Measurements from ENCODE around the gene ADAP1. TPM values are rescaled to one million over a fixed set of nuclear protein-coding genes. Genes with fewer than 3 reads are reported as not detected.

Gene ADAP1
- total RNA-seq, 1 donor from 2014 or later = 26.9 TPM

DNA sequence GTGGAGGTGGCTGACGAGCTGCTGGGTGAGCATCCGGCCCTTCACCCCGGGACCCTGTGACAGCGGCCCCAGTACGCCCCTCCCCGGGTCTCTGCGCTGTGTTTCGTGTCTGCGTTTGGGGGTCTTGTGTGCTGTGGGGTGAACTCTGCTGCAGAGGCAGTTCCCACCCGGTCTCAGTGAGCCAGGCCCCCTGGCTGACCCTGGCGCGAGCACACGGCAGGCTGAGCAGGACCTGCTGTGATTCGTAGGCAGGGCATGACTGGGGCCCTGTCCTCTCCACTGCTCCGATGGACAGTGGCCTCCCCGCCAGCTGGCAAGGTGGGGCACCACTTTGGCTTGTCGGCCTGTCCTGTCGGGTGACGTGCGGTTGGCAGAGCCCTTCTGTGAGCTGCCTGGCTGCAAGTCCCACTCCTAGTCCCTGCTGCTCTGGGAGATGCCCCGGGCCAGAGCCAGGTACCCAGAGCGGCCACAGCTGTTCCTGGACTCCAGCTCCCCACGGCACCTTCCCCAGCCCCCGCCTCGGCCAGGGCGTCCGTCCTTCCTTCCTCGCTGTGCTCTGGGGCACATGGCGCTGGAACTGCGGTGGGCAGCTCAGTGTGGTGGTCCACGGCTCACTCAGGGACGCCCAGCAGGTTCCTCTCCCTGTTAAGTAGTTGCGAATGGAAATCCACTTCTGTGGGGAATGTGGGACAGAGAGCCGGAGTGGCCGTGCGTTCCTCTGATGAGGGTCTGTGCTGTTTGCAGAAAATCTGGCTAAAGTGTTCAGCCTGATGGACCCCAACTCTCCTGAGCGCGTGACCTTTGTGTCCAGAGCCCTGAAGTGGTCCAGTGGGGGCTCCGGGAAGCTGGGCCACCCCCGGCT is 67.6 kb downstream of the ADAP1 start:
- DNase-seq (ENCODE audit: low read depth) (no peak), FAIRE-seq (no peak)
- peaks cover 34% of the 10 kb centered on the region for H3K36me3 ChIP-seq (ENCODE audit: control insufficient read depth, insufficient read depth, low read length)
- no peaks in the 10 kb centered on the region for H3K27me3 ChIP-seq (ENCODE audit: control insufficient read depth, insufficient read depth, low read length)
- no peak overlapping the region for H3K4me3 ChIP-seq (ENCODE audit: low read depth, low read length)
- TF ChIP-seq, protein P1, sequence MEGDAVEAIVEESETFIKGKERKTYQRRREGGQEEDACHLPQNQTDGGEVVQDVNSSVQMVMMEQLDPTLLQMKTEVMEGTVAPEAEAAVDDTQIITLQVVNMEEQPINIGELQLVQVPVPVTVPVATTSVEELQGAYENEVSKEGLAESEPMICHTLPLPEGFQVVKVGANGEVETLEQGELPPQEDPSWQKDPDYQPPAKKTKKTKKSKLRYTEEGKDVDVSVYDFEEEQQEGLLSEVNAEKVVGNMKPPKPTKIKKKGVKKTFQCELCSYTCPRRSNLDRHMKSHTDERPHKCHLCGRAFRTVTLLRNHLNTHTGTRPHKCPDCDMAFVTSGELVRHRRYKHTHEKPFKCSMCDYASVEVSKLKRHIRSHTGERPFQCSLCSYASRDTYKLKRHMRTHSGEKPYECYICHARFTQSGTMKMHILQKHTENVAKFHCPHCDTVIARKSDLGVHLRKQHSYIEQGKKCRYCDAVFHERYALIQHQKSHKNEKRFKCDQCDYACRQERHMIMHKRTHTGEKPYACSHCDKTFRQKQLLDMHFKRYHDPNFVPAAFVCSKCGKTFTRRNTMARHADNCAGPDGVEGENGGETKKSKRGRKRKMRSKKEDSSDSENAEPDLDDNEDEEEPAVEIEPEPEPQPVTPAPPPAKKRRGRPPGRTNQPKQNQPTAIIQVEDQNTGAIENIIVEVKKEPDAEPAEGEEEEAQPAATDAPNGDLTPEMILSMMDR (IDR thresholded peaks at IDR 0.05; ENCODE audit: insufficient read depth, low read length, severe bottlenecking) = no peak

DNA sequence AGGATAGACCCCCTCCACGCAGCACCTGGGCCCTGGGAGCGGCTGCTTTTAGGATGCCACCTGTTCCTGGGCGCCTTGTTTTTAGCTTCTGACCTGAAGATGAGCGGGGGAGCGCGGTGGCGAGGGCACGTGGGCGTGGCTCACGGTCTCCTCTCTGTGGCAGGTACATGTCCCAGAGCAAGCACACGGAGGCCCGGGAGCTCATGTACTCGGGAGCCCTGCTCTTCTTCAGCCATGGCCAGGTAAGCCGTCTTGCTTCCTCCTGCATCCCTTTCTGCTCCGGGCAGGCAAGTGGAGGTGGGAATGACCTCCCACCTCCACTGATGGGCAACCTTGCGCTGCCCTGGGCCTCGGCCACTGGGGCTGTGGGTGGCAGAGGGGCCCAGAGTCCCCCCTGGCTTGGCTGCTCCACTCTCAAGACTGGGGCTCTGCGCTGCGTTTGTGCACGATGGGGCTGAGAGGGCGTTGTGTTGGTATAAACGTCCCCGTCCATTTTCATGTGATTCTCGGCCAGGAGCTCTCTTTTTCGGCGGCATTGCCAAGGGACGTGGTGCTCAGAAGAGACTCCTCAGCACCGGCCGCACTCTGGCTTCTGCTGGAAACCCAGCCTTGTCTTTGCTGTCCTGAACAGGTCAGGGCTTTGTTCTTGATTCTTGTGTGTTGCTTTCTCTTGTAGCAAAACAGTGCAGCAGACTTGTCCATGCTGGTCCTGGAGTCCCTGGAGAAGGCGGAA is 68.4 kb downstream of the ADAP1 start:
- Histone ChIP-seq H3K4me3 (ENCODE audit: low read depth, low read length) (no peak overlapping the region), H3K27me3 (ENCODE audit: control insufficient read depth, insufficient read depth, low read length) (no peaks in the 10 kb centered on the region), H3K36me3 (ENCODE audit: control insufficient read depth, insufficient read depth, low read length) (peaks cover 32% of the 10 kb centered on the region)
- TF ChIP-seq, protein P1 (IDR thresholded peaks at IDR 0.05; ENCODE audit: insufficient read depth, low read length, severe bottlenecking) = no peak
- FAIRE-seq = no peak
- DNase-seq (ENCODE audit: low read depth) = no peak

DNA sequence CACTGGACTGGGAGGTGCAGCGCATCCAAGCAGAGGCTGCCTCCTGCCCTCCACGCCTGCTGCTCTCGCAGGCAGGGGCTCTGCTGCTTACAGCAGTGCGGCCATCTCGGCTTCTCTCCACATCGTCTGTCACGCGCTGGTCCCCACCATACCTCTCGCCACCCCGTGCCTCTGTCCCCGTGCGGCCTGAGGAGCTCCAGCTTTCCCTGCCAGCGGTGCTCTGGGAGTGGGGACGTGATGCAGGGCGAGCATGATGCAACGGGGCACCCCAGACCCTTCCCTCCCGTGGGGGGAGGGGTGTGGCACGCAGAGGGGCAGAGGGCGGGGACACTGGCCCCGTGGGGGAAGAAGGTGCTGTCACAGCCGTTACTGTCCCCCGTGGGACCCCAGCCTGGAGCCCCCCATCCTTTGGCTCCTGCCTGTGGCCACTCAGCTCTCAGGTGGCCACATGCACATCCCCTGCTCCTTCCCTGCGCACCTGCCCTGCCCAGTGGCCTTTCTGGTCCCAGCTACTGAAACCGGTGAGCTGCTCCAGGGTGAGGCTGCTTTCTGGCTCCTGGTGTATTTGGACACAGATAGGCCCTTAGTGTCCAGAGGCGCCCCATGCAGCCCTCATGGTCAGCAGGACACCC is 69.1 kb downstream of the ADAP1 start:
- Histone ChIP-seq H3K4me3 (ENCODE audit: low read depth, low read length) (no peak overlapping the region), H3K36me3 (ENCODE audit: control insufficient read depth, insufficient read depth, low read length) (peaks cover 31% of the 10 kb centered on the region), H3K27me3 (ENCODE audit: control insufficient read depth, insufficient read depth, low read length) (no peaks in the 10 kb centered on the region)
- DNase-seq (ENCODE audit: low read depth) (no peak), FAIRE-seq (no peak)
- TF ChIP-seq, protein P1 (IDR thresholded peaks at IDR 0.05; ENCODE audit: insufficient read depth, low read length, severe bottlenecking) = no peak

DNA sequence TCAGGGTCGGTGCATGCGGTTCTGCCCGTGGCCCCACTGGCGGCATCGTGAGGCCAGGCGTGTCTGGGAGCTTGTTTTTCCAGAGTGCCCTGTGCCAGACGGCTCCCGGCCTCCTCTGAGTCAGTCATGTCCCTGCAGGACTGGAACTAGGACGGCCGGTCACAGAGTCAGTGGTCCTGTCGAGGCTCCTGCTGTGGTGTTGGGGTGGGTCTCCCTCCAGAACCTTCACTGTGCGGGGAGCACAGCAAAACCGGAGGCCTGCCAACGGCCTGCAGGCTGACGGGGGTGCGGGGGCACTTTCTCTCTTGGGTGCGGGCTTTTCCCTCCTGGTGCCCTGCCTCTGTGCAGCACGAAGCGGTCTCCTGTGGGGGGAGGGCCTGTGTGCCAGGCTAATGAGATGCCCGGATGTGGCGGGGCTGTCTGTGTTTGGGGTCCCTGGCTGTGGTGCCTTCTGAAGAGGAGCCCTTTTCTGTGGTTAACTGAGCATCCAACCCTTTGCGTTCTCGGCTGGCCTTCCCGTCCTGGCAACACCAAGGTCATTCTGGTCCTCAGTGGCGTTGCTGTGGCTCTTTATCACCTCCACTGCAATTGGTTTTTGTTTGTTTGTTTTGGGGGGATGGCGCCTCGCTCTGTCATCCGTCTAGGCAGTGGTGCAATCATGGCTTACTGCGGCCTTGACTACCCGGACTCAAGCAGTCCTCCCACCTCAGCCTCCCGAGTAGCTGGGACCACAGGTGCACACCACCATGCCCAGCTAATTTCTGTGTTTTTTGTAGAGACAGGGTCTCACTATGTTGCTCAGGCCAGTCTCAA is 70.1 kb downstream of the ADAP1 start:
- FAIRE-seq = no peak

More for the DNA sequence above, 70.1 kb downstream of the ADAP1 start:
- no peak for DNase-seq (ENCODE audit: low read depth)
- Histone ChIP-seq H3K27me3 (ENCODE audit: control insufficient read depth, insufficient read depth, low read length) (no peaks in the 10 kb centered on the region), H3K4me3 (ENCODE audit: low read depth, low read length) (no peak overlapping the region), H3K36me3 (ENCODE audit: control insufficient read depth, insufficient read depth, low read length) (peaks cover 30% of the 10 kb centered on the region)
- TF ChIP-seq, protein P1 (IDR thresholded peaks at IDR 0.05; ENCODE audit: insufficient read depth, low read length, severe bottlenecking) = no peak
